OCI-LY1 (cell line): Measurements from ENCODE around the gene ZMYND10.

Experiments
- CTCF ChIP-seq: fragments of 200-600 bp; sonication (generic), shearing (Covaris generic); IDR thresholded peaks from 2 replicates; pipeline ENCODE4 v1.5.1; 2017; ENCODE audit warnings: mild to moderate bottlenecking, antibody characterized with exemption, low read length, moderate library complexity, mixed read lengths
- EZH2 ChIP-seq: fragments of 200-600 bp; sonication (generic), shearing (Covaris generic); IDR thresholded peaks from 2 replicates; pipeline ENCODE4 v1.8.0; 2017; ENCODE audit warnings: borderline replicate concordance, mixed run types, mild to moderate bottlenecking, antibody characterized with exemption, low read length, moderate library complexity, mixed read lengths

- no peak for TF ChIP-seq CTCF
- TF ChIP-seq EZH2 = no peak
Measured at GRCh38 chr3:50354186-50354764, 8.7 kb upstream of the ZMYND10 start.
